Keratinocyte (primary cell): ENCODE results near the gene MC1R. TPM values are rescaled to one million over a fixed set of nuclear protein-coding genes. Genes with fewer than 3 reads are reported as not detected.

ENCODE experiments used
- DNase-seq: peaks from one replicate; pipeline ENCODE4 v3.0.0-alpha.2; 2011; ENCODE audit warnings: low read depth, missing footprints, low spot score
- FAIRE-seq: peaks from 2 replicates; lab custom pipeline; 2011; peaks lifted over from hg19 to GRCh38; lab: Jason Lieb, UNC
- H2AFZ ChIP-seq: 2 replicates; pipeline ENCODE4 v1.6.0; 2012; ENCODE audit warnings: low read length, control low read depth, inconsistent platforms; ENCODE audit not compliant: control insufficient read depth
- H3K27ac ChIP-seq: 2 replicates; pipeline ENCODE4 v1.5.1; 2011; ENCODE audit warnings: low read length; ENCODE audit not compliant: control insufficient read depth, insufficient read depth
- H3K27me3 ChIP-seq: 3 replicates; pipeline ENCODE4 v1.6.0; 2011; ENCODE audit warnings: low read length; ENCODE audit not compliant: control insufficient read depth, insufficient read depth; ENCODE audit errors: extremely low read depth
- H3K36me3 ChIP-seq, 2 experiments: 2 replicates in 1 of 2; 3 replicates in 1 of 2; pipeline ENCODE4 v1.5.1; 2011; ENCODE audit warnings: low read length in 2 of 2, mild to moderate bottlenecking in 1 of 2; ENCODE audit not compliant: control insufficient read depth in 2 of 2, insufficient read depth in 2 of 2; ENCODE audit errors: extremely low read depth in 1 of 2
- H3K4me1 ChIP-seq: 3 replicates; pipeline ENCODE4 v1.5.1; 2011; ENCODE audit warnings: low read length; ENCODE audit not compliant: control insufficient read depth, insufficient read depth; ENCODE audit errors: extremely low read depth
- H3K4me2 ChIP-seq: 3 replicates; pipeline ENCODE4 v1.6.0; 2011; ENCODE audit warnings: low read depth, low read length; ENCODE audit not compliant: control insufficient read depth, insufficient read depth; ENCODE audit errors: extremely low read depth
- H3K4me3 ChIP-seq, 3 experiments: fragments of 200-600 bp in 1 of 3; sonication (generic) in 1 of 3; 2 replicates in 2 of 3; 3 replicates in 1 of 3; pipeline ENCODE4 v1.5.1; 2011 to 2016; ENCODE audit warnings: low read length in 3 of 3, mild to moderate bottlenecking in 3 of 3, control low read depth in 2 of 3, inconsistent platforms in 1 of 3, low read depth in 1 of 3, mixed read lengths in 1 of 3, mixed run types in 1 of 3, moderate library complexity in 1 of 3; ENCODE audit not compliant: control insufficient read depth in 2 of 3, insufficient read depth in 2 of 3; ENCODE audit errors: extremely low read depth in 1 of 3
- H3K79me2 ChIP-seq: 2 replicates; pipeline ENCODE4 v1.6.0; 2012; ENCODE audit warnings: low read length; ENCODE audit not compliant: control insufficient read depth, insufficient read depth
- H3K9ac ChIP-seq: 3 replicates; pipeline ENCODE4 v1.6.0; 2011; ENCODE audit warnings: low read length; ENCODE audit not compliant: control insufficient read depth, insufficient read depth; ENCODE audit errors: extremely low read depth
- H3K9me1 ChIP-seq: 3 replicates; pipeline ENCODE4 v1.6.0; 2011; ENCODE audit warnings: low read length; ENCODE audit not compliant: control insufficient read depth, insufficient read depth; ENCODE audit errors: extremely low read depth
- H3K9me3 ChIP-seq: 2 replicates; pipeline ENCODE4 v1.5.1; 2012; ENCODE audit warnings: low read depth, low read length; ENCODE audit not compliant: control insufficient read depth
- H4K20me1 ChIP-seq: 3 replicates; pipeline ENCODE4 v1.6.0; 2011; ENCODE audit warnings: low read length; ENCODE audit not compliant: control insufficient read depth, insufficient read depth; ENCODE audit errors: extremely low read depth
- EZH2 ChIP-seq: IDR thresholded peaks from one replicate; pipeline ENCODE4 v1.6.1; 2012; ENCODE audit warnings: inconsistent platforms, mild to moderate bottlenecking, low read length, moderate library complexity
- dilution Hi-C: fragments of 300-500 bp; cut with MboI; formaldehyde crosslinking; loops from one replicate; pipeline ENCODE4 v1.7.0; 2020; ENCODE audit warnings: low sequenced_read_pairs; ENCODE audit not compliant: extremely low pct_ligation_motif_present
- polyA plus RNA-seq, 5 experiments: library from polyadenylated mRNA; depleted of rRNA in 3 of 5; stranded (reverse) in 3 of 5; stranded (forward) in 1 of 5; unstranded in 1 of 5; fragments of >200 nt; gene quantifications; 1 replicate in 1 of 5; 2 replicates in 3 of 5; 3 replicates in 1 of 5; pipeline versions ENCODE4 v1.2.1 to v1.2.3, GENCODE V29; 2011 to 2012; ENCODE audit warnings: missing spikeins in 2 of 5, low read depth in 1 of 5, low replicate concordance in 1 of 5
- TF ChIP-seq, protein P1 (sequence below), 3 experiments: IDR thresholded peaks in 1 of 3; conservative IDR thresholded peaks in 1 of 3; optimal IDR thresholded peaks in 1 of 3; 2 replicates in 2 of 3; 3 replicates in 1 of 3; pipeline versions ENCODE3 to v1.5.1; 2011; ENCODE audit warnings: low read length in 3 of 3, mild to moderate bottlenecking in 3 of 3, moderate library complexity in 2 of 3, control low read depth in 1 of 3, inconsistent platforms in 1 of 3; ENCODE audit not compliant: insufficient read depth in 2 of 3; ENCODE audit errors: extremely low read depth in 1 of 3

Gene MC1R
- polyA plus RNA-seq, 1 donor (not counting 4 experiments of a cell fraction or from before 2014, with no cell fraction given), result 1.1 TPM

DNA sequence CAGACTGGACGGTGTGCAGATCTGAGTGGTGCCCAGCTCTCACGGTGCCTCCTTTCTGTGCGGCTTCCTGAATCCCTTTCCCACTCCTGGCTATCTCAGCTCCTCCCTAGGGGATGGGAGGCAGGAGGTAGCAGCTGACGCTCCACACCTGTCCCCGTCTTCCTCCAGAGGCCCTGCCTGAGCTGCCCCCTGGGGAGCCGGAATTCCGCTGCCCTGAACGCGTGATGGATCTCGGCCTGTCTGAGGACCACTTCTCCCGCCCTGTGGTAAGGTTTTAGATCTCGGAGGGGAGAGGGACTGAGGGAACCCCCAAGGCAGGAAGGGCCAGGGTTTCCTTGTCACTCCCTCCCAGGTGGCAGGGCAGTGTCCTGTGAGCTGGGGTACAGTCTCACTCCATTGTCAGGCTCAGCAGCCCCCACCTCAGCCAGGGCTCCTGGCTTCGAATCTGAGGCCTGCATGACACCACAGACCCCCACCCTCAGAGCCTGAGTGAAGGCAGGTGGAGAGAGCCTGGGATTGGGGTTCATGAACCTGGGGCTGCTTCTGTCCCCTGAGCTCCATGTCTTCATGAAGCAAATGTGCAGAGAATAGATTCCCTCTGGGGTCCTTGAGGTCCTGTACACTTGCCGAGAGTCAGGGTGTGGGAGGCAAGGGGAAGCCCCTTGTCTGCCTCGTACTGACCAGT, 36.5 kb downstream of the MC1R start:
- FAIRE-seq (no peak), DNase-seq (no peak)
- dilution Hi-C loops, result no loop called here
- no peak for TF ChIP-seq EZH2
- TF ChIP-seq, protein P1, sequence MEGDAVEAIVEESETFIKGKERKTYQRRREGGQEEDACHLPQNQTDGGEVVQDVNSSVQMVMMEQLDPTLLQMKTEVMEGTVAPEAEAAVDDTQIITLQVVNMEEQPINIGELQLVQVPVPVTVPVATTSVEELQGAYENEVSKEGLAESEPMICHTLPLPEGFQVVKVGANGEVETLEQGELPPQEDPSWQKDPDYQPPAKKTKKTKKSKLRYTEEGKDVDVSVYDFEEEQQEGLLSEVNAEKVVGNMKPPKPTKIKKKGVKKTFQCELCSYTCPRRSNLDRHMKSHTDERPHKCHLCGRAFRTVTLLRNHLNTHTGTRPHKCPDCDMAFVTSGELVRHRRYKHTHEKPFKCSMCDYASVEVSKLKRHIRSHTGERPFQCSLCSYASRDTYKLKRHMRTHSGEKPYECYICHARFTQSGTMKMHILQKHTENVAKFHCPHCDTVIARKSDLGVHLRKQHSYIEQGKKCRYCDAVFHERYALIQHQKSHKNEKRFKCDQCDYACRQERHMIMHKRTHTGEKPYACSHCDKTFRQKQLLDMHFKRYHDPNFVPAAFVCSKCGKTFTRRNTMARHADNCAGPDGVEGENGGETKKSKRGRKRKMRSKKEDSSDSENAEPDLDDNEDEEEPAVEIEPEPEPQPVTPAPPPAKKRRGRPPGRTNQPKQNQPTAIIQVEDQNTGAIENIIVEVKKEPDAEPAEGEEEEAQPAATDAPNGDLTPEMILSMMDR (optimal IDR thresholded peaks at IDR 0.05 in 1 of 3, IDR thresholded peaks at IDR 0.05 in 1 of 3, conservative IDR thresholded peaks at IDR 0.05 in 1 of 3; ENCODE audit: extremely low read depth in 1 of 3, insufficient read depth in 2 of 3, low read length in 3 of 3), result no peak
- Histone ChIP-seq H2AFZ (no peak overlapping the region), H3K9ac (no peak overlapping the region), H3K4me1 (no peaks in the 10 kb centered on the region), H3K9me1 (no peaks in the 10 kb centered on the region), H3K27ac (no peak overlapping the region), H3K4me2 (no peak overlapping the region), H3K9me3 (no peaks in the 10 kb centered on the region), H3K79me2 (peaks cover 11% of the 10 kb centered on the region), H3K4me3 (no peak overlapping the region), H4K20me1 (no peaks in the 10 kb centered on the region), H3K36me3 (peaks cover 26 to 34% of the 10 kb centered on the region in 2 experiments), H3K27me3 (no peaks in the 10 kb centered on the region)

DNA sequence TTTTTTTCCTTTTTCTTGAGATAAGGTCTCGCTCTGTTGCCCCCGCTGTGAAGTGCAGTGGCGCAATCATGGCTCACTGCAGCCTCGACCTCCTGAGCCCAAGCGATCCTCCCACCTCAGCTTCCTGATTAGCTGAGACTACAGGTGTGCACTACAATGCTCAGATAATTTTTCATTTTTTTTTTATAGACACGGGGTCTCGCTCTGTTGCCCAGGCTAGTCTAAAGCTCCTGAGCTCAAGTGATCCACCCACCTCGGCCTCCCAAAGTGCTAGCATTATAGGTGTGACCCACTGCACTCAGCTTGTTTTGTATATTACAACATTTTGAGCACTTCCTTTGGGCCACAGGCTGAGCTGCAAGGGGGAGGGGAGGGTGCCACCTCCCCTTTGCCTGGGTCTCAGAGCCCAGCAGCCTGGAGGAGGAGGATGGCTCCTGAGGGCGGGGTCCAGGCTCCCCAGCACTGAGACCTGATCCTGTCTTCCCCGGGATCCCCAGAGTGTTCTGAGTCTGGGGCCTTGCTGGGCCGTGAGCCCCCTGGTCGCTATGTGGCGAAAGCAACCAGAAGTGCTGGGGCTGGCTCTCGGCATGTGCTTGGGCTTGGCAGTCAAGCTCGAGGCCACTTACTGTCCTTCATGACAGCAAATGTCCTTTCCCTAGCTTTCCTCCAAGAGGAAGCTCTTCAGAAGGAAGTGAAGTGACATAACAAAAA, 38.0 kb downstream of the MC1R start:
- DNase-seq (no peak), FAIRE-seq (no peak)
- Histone ChIP-seq H3K4me3 (no peak overlapping the region), H3K36me3 (peaks cover 31 to 40% of the 10 kb centered on the region in 2 experiments), H3K27me3 (no peaks in the 10 kb centered on the region), H4K20me1 (no peaks in the 10 kb centered on the region), H3K79me2 (peaks cover 11% of the 10 kb centered on the region), H3K4me2 (no peak overlapping the region), H3K4me1 (no peaks in the 10 kb centered on the region), H2AFZ (no peak overlapping the region), H3K27ac (no peak overlapping the region), H3K9me1 (no peaks in the 10 kb centered on the region), H3K9ac (no peak overlapping the region), H3K9me3 (no peaks in the 10 kb centered on the region)
- dilution Hi-C loops, result no loop called here
- TF ChIP-seq EZH2, result no peak
- TF ChIP-seq, protein P1 (optimal IDR thresholded peaks at IDR 0.05 in 1 of 3, IDR thresholded peaks at IDR 0.05 in 1 of 3, conservative IDR thresholded peaks at IDR 0.05 in 1 of 3; ENCODE audit: extremely low read depth in 1 of 3, insufficient read depth in 2 of 3, low read length in 3 of 3), result no peak
